GM18909 (cell line): ENCODE data around the gene RPTN.
A peak's percentile ranks its signal among the peaks of the same experiment; 100 is the strongest.

Experiments used
- ATAC-seq: cut with Tn5 transposase; IDR thresholded peaks from one replicate; pipeline ENCODE4 v1.9.1; 2021; ENCODE audit warnings: mild to moderate bottlenecking; ENCODE audit not compliant: unreplicated experiment, poor library complexity

The RPTN gene

DNA sequence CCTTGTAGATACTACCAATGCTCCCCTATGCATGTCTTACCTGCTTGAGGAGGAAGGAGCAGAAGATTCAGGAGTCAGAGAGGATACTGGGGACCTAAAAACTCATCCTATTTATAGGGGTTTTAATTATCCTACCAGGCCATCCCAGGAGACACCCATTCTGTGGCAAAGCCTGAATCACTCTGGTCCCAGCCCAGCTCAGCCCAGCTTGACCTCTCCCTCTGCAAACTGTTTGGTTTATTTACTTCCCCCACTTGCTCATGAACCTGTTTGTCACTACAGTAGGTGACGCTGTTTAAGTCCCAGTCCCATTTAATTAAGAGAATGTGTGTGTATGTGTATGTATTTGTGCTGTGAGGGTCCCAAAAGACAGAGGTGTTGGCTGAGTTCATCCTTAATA is at the start of gene RPTN:
RPTN (minus strand) TSS at position 85 of the 400 bp plus-strand sequence. CDS start 1,339 bp downstream, outside the sequence.
- ATAC-seq, result no peak

DNA sequence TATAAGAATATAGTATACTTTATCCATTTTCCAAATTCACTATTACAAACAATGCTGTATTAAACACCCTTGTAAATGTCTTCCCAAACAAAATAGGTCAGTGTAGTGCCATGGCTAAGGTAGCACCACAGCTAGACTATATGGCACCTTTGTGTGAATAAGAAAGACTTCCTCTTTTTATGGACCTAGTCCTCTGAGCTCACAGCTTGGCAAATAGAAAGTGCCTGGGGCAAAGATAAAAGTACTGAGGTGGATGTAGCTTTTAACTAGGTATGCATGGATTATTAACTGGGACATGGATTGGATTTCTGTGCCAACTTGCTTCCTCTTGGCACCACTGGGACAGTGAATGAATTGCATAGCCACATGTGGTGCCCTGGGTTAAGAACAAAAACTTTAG is 40.0 kb upstream of the RPTN start:
- ATAC-seq, result no peak

- no peak for ATAC-seq
Observed at GRCh38 chr1:152197361-152197941, 38.4 kb upstream of the RPTN start.

DNA sequence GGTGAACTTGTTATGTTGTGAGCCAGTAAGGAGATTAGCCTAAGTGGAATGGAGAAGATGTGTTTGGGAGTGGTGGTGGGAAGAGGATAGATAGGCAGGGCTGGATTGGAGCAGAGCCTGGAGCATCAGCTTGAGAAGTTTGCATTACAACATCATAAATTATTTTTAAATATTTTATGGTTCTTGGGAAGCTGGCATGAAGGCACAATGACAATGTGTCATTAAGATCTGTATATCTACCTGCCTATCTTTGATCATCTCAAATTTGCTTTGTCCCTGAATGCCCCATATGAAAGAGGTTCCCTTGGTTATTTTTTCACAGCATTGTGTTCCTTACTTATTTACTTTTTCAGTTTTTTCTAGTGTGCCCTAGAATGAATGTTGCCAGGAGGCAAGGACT is 32.7 kb upstream of the RPTN start:
- no peak for ATAC-seq

GRCh38 chr1:152191260-152191659 is 32.2 kb upstream of the RPTN start:
- ATAC-seq, result no peak

DNA sequence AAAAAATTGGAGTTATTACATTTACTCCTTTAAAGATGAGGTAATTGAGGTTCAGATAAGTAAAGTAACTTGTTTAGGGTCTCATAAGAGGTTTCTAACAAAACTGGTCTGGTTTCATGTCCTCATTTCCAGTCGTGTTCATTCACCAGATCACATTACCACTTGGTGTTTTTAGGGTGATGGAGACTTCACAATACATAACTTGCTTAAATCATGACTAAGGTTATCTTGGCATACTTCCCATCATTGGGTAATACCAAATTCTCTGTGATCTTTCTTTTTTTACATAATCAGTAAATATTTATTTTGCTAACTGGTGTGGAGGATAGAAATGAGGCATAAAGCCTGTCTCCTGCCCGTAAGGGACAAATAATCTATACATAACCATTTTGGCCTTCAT is 31.6 kb upstream of the RPTN start:
- no peak for ATAC-seq

DNA sequence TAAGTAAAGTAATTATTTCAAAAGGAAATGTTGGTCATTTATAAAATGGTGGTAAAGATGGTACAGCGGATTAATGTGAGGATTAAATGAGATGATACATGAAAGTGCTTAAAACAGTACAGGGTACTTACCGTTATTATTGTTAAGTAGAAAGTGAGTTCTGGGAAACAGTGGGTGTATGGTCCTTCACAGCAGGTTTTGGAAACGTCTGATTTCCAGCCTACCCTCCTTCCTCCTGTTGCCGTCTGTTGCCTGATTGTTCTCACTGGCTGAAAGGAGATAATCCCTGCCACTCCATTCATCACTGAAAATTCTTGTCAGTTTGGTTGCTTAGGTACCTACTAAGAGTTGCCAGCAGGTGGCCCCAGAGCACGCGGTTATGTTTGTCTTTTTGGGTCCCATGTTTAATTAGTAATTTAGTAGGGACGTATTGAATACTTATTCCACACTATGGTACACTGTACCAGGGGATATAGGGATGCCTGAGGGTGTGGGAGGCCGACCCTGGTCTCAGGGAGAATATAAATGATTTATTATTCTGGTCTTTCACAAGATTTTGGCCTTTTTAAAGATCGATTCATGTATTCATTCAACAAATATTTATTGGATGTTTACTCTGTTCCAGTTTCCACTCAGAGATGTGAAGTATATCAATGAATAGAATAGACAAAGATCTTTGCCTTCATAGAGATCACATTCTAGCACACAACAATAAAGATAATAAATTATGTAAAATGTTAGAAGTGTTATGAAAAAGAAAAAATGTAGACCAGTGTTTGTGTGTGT is 30.8 kb upstream of the RPTN start:
- ATAC-seq, result no peak

DNA sequence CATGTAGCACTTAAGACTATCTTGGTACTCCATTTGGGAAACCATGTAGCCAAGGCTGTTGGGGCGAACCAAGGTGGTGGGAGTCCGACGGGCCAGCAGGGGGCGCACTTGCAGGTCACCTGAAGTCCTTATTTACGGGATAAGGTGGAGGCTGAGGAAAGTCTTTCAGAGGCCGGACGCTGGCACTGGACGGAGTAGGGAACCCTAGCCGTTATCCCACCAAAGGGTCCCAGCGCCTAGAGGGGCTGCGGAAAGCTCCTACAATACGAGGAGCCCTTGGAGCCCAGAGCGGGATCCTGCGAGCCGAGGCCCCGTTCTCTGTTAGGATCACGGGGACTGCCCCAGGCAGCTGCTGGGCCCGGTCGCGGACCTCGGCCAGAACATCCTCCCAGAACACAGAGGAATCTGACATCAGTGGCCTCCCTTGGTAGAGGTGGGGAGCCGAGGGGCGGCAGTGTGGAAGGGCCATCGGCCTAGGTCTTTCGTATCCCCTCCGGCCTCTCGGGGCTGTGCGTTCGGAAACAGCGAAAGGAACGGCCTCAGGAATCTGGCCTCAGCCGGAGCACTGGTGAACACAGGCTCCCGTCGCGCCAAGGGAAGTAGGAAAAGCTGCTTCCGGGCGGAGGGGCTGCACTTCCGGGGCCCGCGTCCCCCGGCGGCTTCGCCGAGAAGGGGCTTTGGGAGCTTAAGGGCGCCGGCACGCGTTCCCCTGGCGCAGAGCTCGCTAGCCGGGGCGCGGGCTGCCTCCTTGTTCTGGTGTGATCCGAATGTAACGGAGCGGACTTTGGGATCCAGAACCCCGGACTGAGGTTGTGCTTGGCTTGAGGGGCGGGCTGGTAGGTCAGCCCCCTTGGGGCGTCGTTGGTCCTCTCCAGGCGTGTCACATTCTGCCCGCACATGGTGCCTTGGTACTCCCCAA is 29.9 kb upstream of the RPTN start:
- no peak for ATAC-seq

DNA sequence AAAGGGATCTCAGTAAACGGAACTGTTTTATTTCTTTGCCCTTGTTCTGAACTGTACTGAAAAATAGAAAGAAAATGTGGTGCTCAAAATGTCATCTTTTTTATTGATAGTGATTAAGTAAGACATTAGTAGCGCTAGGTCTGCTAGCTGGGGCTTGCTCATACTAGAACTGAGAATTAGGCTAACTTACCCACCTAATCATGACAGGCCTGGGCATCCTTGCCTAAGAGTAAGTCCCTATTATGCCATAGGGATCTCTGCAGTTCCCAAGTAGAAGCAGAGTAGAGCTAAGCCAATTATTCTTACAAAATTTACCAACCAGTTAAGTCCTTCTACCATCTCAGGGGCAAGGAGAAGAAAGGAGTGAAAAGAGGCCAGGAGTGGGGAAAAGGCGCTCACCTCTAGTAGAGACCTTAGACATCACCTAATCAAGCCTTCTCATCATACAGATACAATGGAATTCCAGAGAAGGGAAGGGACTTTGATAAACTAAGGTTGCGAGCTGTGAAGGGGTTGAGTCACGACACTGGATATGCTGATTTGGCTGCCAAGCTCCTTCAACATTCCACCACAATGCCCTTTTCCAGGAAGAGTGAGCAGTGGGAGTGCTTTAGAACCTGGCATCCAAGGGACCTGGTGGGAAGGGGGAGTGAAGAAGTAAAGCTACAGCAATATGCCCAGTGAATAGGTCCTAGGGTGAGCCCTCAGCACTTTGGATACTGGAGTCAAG is 27.7 kb upstream of the RPTN start:
- ATAC-seq, result no peak

- ATAC-seq, result peak; percentile 49
Observed at GRCh38 chr1:152185544-152186391, 26.7 kb upstream of the RPTN start.

DNA sequence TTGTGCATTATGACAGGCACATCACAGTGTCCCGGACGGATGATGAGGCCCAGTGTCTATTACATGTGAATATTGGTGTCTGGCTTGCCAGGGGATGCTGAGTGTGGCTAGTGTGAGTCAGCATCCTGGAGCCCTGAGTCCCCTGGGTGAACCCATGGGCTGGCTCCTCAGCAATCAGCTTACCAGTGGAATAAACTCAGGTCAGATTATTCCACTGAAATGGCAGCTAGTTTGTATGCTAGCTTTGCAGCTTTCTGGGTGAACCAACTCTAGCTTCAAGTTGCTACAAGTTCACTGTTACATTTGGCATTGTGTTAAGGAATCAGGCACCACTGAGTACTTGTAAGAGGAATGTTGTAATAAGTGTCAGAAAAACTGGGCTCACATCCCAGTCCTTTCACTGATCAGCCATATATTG is 23.9 kb upstream of the RPTN start:
- no peak for ATAC-seq

GRCh38 chr1:152182431-152182830 is 23.4 kb upstream of the RPTN start:
- no peak for ATAC-seq

GRCh38 chr1:152179566-152179965 is 20.5 kb upstream of the RPTN start:
- no peak for ATAC-seq

DNA sequence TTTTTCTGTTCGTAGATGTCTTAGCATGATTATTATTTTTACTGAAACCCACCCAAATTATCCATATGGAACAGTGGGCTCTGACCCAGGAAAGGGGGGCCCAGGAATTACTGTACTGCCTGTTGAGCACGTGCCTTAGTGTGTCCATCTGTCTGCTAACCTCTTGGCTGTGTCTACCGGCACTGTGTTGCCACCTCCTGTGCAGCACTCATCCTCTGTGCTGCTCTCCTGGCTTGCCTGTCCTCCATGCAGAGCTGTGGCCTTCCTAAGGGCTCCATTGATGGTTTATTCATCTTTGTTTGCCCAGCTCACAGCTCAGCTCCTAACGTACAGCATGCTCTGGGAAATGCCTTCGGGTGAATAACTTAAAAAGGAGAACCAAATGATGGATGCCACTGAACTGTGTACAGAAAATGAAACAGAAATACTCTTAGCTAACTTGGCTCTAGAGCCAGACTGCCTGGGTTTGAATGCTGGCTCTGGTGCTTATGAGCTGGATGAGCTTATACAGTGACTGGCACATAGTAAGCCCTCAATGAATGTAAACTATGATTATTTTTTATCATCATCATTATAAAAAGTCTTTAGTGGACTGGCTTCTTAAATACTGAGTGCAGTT is 11.4 kb upstream of the RPTN start:
- no peak for ATAC-seq

DNA sequence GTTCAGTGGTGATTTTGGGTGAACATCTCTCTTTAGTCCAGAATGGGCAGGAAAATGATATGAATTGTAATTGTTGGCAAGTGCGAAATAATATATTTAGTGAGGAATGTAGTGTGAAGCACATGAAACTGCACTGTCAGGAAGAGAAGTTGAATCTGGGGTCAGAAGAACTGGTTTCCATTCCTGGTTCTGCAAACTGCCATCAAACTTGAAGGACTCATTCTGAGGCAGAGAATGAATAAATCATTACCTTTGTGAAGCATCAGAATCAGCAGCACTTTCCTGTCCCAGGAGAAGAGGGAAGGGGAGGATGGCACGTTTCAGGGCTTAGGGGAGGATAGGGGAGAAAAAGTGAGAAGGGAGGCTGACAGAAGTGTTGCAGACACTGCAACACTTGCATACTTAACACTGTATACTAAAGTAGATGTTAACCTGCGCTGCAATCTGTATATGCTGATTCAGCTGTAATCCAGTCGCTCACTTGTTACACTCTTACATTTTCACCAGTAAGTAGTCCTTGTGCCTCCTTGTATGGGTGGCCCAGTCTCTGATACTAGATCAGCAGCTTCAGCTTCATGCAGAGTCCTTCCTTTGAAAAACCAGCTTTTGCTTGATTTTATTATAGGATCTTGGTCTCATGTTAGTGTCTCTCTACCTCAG is 10.5 kb upstream of the RPTN start:
- no peak for ATAC-seq

GRCh38 chr1:152168535-152168868 is 9.5 kb upstream of the RPTN start:
- ATAC-seq, result no peak

DNA sequence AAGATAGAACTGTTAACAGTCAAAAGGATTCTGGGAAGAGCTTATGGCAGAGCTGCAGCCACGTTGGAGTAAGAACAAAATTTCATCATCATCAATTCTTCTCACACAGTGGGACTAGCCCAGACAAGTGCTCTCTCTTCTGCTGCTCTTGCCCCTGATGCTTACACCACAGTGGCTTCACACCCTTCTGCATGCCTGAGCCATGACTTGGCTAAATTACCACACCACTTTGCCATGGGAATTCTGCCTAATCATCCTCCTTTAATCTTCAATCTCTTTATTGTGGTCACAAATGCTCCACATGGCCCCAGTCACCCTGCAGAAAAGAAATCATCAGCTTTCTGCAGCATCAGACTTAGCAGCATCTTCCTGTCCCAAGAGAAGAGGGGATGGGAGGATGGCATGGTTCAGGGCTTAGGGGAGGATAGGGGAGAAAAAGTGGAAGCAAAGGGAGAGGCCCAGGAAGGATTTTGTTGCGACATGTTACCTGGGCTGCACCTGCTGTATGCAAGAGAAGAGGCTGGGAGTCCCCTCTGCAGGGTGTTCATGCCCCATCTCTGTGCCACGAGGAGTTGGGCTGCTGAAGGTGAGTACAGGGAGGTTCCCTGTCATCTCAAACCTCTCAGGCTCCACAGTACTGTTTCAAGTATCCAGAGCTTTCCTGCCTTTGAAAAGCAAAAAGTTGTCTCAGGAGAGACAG is 9.0 kb upstream of the RPTN start:
- ATAC-seq, result no peak

DNA sequence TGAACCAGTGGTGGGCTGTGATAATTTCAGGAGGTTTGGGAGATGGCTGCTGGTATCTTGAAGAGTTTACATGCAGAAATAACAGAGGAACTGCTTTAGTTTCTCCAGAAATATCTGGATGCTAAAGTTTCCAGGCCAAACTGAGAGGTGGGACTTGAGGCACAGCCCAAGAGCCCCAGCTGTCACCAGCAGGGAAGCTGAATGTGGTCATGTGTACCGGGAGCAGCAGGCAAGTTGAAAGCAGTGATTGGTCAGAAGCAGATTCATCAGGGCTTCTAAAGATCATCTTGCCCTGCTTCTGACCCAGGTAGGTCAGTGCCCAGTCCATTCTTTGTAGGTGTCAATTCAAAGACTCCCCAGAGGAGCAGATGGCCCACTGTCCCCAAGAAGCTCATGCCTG is 7.9 kb upstream of the RPTN start:
- no peak for ATAC-seq
